ENCODE measurements around the gene SMIM10L1.

Gene SMIM10L1

DNA sequence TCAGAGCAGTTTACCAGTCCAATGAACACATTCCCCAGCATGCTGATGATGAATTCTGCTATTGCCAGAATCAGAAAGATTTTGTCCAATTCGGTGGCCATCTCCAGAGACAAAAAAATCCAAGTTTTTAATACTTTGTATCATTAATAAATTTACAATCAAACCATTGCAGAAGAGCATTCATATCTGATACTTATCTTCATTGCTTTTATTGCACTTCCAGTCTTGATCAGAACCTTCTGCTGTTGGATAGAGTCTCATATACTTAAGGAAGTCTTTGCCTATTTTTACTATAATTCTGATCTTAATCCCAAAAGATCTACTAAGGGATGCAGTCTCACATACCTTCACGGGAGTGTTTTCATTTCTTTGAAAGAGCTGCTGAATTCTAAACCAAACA, 15.8 kb downstream of the SMIM10L1 start, which contains the start of gene TAS2R42:
TSS of gene TAS2R42 (minus strand) at position 101 of the 400 bp plus-strand sequence. CDS start at position 101, 0 bp downstream.
- no peak for DNase-seq (ENCODE audit: low read depth in 2 of 2)

GRCh38 chr12:11202811-11203210, 31.8 kb downstream of the SMIM10L1 start:
- no peak for DNase-seq (ENCODE audit: low read depth in 2 of 2)

DNA sequence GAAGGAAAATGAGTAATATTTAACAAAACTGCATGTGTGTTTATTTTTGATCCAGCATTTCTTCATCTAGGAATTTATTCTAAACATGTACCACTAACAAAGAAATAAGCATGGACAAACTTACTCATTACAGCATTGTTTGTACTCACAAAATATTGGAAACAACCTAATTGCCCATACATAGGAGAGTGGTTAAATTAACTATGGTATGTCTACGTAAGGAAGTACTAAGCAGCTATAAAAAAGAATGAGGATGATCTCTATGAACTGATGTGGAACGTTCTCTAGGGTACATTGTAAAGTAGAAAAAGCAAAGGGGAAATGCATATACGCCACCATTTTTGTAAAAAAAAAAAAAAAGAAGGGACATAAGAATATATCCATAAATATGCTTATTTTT, 33.2 kb downstream of the SMIM10L1 start:
- DNase-seq (ENCODE audit: low read depth in 2 of 2): no peak

DNA sequence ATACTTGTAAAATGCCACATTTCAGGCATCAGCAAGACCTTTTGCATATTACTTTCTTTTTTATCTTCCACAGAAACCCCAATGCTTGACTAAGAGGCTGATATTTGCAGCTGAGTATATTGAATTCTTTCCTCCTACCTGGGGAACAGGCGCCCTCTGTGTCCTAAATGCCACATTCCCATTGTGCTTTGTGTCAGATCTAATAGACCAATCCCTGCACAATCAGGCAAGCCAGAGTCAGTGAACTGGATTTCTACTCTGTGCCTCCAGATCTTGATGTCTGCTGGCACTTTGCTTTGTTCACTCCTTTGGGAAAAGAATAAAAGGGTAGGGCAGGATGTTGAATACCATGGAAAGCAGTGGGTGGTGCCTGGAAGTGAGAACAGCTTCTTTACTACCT, 38.1 kb downstream of the SMIM10L1 start:
- DNase-seq (ENCODE audit: low read depth in 2 of 2): no peak
